KMS-11 (cell line): Measurements from ENCODE around the gene RING1.
A peak's percentile ranks its signal among the peaks of the same experiment; 100 is the strongest.

ENCODE experiments used
- H2AFZ ChIP-seq: fragments of 200-600 bp; sonication (generic); 2 replicates; pipeline ENCODE4 v1.6.1; 2016; ENCODE audit warnings: antibody characterized with exemption, mixed run types, low read depth
- H3K27ac ChIP-seq: fragments of 200-600 bp; sonication (generic); 2 replicates; pipeline ENCODE4 v1.6.1; 2016; ENCODE audit warnings: mild to moderate bottlenecking, mixed run types
- H3K27me3 ChIP-seq: fragments of 200-600 bp; sonication (generic); 2 replicates; pipeline ENCODE4 v1.6.1; 2017; ENCODE audit warnings: mild to moderate bottlenecking, low read depth, mixed run types, moderate library complexity; ENCODE audit not compliant: insufficient read depth
- H3K36me3 ChIP-seq: fragments of 200-600 bp; sonication (generic); 2 replicates; pipeline ENCODE4 v1.6.1; 2017; ENCODE audit warnings: mild to moderate bottlenecking, mixed run types; ENCODE audit not compliant: insufficient read depth
- H3K4me1 ChIP-seq: fragments of 200-600 bp; sonication (generic); 2 replicates; pipeline ENCODE4 v1.6.1; 2016; ENCODE audit warnings: mild to moderate bottlenecking, low read depth, mixed run types; ENCODE audit not compliant: poor library complexity, severe bottlenecking
- H3K4me2 ChIP-seq: fragments of 200-600 bp; sonication (generic); 2 replicates; pipeline ENCODE4 v1.7.0; 2016; ENCODE audit warnings: mild to moderate bottlenecking, mixed run types
- H3K4me3 ChIP-seq: fragments of 200-600 bp; sonication (generic); IDR thresholded peaks from 2 replicates; pipeline ENCODE4 v1.6.1; 2017; ENCODE audit warnings: low read depth, low read length, mixed read lengths; ENCODE audit not compliant: insufficient read depth
- H3K79me2 ChIP-seq: fragments of 200-600 bp; sonication (generic); 2 replicates; pipeline ENCODE4 v1.6.1; 2016; ENCODE audit warnings: low read depth, mixed run types; ENCODE audit not compliant: insufficient read depth
- H3K9ac ChIP-seq: fragments of 200-600 bp; sonication (generic); 2 replicates; pipeline ENCODE4 v1.6.1; 2016; ENCODE audit warnings: mild to moderate bottlenecking, mixed run types
- H4K20me1 ChIP-seq: fragments of 200-600 bp; sonication (generic); 2 replicates; pipeline ENCODE4 v1.6.1; 2016; ENCODE audit warnings: mild to moderate bottlenecking, mixed run types; ENCODE audit not compliant: insufficient read depth
- TF ChIP-seq, protein P1 (sequence below): fragments of 200-600 bp; sonication (generic); conservative IDR thresholded peaks from 2 replicates; pipeline ENCODE4 v1.6.1; 2017; ENCODE audit warnings: low read depth, mild to moderate bottlenecking, antibody characterized with exemption, low read length, moderate library complexity, mixed read lengths

The RING1 gene

DNA sequence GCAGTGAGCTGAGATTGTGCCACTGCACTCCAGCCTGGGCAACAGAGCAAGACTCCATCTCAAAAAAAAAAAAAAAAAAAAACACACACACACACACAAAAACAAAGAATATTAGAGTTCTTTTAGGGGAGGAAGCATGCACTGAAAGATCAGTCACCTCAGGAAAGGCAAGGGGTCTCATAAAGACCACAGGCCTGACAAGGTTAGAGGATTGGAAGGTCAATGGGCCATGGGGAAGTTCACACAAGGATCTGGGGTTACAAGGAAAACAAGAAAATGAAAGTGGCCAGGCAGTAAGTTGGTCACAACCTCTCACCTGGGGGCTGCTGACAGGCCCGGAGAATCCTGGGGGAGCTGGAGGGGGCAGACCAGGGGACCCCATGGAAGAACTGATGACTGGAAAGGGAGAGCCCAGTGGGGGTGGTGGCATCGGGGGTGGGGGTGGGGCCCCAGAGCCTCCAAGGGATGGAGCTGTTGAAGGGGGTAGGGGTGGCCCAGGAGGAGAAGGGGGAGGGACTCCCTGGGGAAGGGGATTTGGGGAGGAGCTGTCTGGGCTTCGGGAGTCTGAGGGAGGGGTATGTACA, 9.4 kb upstream of the RING1 start:
- Histone ChIP-seq H3K4me1 (peaks cover 15% of the 10 kb centered on the region), H2AFZ (no peak overlapping the region), H3K4me2 (peak overlapping the region; percentile 85; the same call in 1 of the 2 replicates), H3K9ac (peak overlapping the region; percentile 96), H3K4me3 (no peak overlapping the region), H4K20me1 (no peaks in the 10 kb centered on the region), H3K27ac (no peak overlapping the region), H3K27me3 (no peaks in the 10 kb centered on the region), H3K36me3 (no peaks in the 10 kb centered on the region), H3K79me2 (peaks cover 24% of the 10 kb centered on the region)
- TF ChIP-seq, protein P1, sequence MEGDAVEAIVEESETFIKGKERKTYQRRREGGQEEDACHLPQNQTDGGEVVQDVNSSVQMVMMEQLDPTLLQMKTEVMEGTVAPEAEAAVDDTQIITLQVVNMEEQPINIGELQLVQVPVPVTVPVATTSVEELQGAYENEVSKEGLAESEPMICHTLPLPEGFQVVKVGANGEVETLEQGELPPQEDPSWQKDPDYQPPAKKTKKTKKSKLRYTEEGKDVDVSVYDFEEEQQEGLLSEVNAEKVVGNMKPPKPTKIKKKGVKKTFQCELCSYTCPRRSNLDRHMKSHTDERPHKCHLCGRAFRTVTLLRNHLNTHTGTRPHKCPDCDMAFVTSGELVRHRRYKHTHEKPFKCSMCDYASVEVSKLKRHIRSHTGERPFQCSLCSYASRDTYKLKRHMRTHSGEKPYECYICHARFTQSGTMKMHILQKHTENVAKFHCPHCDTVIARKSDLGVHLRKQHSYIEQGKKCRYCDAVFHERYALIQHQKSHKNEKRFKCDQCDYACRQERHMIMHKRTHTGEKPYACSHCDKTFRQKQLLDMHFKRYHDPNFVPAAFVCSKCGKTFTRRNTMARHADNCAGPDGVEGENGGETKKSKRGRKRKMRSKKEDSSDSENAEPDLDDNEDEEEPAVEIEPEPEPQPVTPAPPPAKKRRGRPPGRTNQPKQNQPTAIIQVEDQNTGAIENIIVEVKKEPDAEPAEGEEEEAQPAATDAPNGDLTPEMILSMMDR: no peak

DNA sequence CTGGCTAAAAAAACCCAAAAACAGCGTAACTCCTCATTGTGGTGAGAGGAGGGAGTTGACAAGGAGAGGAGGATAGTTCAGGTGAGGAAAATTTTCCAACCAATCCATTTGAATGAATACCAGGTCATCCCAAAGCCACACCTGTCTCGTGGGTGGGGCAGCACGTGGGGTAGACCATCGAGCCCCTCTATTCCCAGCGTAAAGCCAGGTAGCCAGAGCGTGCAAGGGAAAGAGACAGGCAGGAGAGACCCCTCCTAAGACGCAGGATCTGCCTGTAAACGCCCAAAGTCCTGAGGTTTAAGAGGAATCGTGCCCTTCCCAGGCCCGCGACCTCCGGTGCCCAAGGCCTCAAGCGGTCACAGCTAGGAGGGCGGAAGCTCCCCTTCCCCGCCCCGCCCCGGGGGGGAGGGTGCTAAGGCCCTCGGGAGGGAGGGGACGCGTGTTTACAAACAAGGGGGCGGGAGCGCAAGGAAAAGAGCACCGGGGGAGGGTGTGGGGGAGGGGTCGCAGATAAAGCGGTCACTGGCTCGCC, 8.5 kb upstream of the RING1 start:
- H3K4me3 ChIP-seq: no peak overlapping the region
- H2AFZ ChIP-seq: peak overlapping the region; percentile 93
- H3K27ac ChIP-seq: peak overlapping the region; percentile 87
- H3K27me3 ChIP-seq: no peaks in the 10 kb centered on the region
- H3K36me3 ChIP-seq: no peaks in the 10 kb centered on the region
- H3K4me1 ChIP-seq: peaks cover 19% of the 10 kb centered on the region
- H3K79me2 ChIP-seq: peaks cover 24% of the 10 kb centered on the region
- TF ChIP-seq, protein P1: no peak
- no peaks in the 10 kb centered on the region for H4K20me1 ChIP-seq
- peak overlapping the region; percentile 85 for H3K4me2 ChIP-seq
- H3K9ac ChIP-seq: peak overlapping the region; percentile 96

DNA sequence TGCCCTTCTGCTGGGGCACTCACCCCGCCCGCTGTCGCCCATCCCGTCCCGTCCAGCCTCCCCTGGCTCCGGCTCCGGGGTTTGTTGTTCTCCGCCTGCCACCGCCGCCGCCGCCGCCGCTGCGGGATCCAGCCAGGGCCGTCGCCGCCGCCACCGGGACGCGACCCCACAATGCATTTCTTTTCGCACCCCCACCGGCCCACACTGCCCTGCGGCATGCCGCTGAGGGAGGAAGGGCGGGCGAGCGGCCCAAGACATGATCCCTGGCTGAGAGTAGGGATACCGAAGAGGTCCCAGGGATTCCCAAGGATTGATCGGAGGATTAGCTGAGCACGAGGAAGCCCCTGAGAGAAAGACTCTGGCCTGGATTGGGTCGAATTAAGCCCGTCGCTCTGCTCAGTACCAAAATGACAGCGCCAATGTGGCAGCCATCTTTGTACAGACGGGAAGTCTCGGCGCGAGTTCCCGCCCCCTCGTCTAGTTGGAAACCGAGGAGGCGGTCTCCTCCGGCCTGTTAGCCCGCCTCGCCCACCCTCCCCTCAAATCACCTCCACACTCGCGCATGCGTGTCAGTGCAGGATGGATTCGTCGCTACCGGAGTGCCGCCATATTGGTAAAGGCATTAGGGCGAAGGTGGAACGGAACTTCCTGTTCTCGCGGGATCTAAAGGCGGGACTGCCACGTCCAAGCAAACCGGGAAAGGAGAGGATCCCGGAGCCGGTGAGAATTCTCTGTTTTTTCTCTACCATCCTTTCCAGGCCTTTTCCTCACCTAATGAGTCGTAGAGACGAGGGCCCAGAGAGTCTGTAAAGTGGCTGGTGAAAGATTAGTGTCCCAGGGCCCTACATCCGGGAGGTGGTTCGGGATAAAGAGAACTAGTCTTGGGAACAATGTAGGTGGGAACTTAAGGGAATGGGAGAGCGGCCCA, 7.8 kb upstream of the RING1 start, which contains the start of the genes RXRB and SLC39A7:
Gene RXRB, minus strand, starts transcription at position 447 of the 928 bp plus-strand sequence. Its CDS starts 189 bp downstream, at position 258.
Gene SLC39A7, plus strand, starts transcription at position 649 of the 928 bp plus-strand sequence. CDS start 379 bp downstream, outside the sequence.
- no peak within 1 kb of the TSS for H3K4me3 ChIP-seq
- peaks cover 24% of the 10 kb centered on the region for H3K79me2 ChIP-seq
- H2AFZ ChIP-seq: peak within 1 kb of the TSS; percentile 93
- no peaks in the 10 kb centered on the region for H3K36me3 ChIP-seq
- H3K27me3 ChIP-seq: no peaks in the 10 kb centered on the region
- peak within 1 kb of the TSS; percentile 96 for H3K9ac ChIP-seq
- no peaks in the 10 kb centered on the region for H4K20me1 ChIP-seq
- TF ChIP-seq, protein P1: no peak
- peaks cover 25% of the 10 kb centered on the region for H3K4me1 ChIP-seq
- H3K27ac ChIP-seq: peak within 1 kb of the TSS; percentile 87
- H3K4me2 ChIP-seq: peak within 1 kb of the TSS; percentile 85

DNA sequence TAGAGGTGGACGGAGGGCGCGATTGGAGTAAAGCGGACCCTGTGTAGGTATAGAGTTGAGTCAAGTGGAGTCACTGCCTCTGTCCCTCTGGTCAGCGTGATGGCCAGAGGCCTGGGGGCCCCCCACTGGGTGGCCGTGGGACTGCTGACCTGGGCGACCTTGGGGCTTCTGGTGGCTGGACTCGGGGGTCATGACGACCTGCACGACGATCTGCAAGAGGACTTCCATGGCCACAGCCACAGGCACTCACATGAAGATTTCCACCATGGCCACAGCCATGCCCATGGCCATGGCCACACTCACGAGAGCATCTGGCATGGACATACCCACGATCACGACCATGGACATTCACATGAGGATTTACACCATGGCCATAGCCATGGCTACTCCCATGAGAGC, 7.2 kb upstream of the RING1 start:
- Histone ChIP-seq H4K20me1 (no peaks in the 10 kb centered on the region), H3K4me1 (peaks cover 31% of the 10 kb centered on the region), H3K4me3 (no peak overlapping the region), H3K36me3 (no peaks in the 10 kb centered on the region), H2AFZ (peak overlapping the region; percentile 93), H3K9ac (peak overlapping the region; percentile 96), H3K79me2 (peaks cover 24% of the 10 kb centered on the region), H3K27ac (peak overlapping the region; percentile 87), H3K27me3 (no peaks in the 10 kb centered on the region), H3K4me2 (peak overlapping the region; percentile 58)
- TF ChIP-seq, protein P1: no peak
